ENCODE measurements around the gene BBS7.

BBS7 gene

DNA sequence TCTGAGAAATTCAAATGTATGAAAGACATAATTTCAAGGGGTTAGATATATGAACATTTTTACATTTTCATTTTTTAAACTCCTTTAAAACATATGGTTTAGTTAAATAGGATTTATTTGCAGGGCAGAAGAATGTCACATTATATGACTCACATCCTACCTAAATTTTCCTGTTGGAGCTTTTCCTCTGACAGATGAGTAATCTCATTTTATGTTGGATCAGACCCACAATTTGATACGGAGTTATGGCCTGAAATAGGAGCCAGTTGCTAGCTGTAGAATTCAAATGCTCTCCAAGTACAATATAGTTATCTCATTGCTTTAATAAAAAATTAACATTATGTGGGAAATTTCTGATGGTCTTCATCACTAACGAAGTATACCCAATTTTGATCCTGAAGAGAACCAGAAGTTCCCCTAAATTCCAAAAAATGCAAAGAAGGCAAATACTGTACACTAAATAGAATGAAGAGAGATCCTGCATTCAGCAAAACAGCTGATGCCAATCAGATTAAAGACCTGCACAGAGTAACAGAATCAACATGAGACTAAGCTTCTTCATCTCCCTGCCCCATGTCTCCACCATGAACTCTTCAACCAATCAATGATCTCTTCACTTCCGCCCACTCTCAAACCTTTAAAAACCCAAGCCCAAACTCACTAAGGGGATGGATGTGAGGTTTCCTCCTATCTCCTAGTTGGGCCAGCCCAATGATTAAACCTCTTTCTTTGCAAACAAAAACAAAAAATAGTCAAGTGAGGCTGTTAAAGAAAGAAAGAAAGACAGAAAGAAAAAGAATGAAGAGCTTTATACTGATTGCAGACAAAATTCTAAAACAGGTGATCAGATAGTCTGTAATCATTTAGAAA, 80.1 kb downstream of the BBS7 start:
- DNase-seq = no peak

DNA sequence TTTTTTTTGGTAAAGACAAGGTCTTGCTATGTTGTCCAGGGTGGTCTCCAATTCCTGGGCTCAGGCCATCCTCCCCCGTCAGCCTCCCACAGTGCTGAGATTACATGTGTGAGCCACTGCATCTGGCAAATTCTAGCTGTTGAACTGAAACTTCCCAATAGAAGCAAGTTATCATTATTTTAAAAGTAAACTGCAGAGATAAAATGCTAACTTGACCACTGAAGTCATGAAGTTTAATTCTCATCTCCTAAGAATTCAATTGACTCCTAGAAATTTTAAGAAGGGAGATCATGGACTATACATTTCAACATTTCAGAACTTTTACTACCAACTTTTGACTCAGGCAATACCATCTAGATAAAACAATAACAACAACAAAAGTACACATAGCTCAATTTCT, 80.8 kb downstream of the BBS7 start:
- DNase-seq = no peak

DNA sequence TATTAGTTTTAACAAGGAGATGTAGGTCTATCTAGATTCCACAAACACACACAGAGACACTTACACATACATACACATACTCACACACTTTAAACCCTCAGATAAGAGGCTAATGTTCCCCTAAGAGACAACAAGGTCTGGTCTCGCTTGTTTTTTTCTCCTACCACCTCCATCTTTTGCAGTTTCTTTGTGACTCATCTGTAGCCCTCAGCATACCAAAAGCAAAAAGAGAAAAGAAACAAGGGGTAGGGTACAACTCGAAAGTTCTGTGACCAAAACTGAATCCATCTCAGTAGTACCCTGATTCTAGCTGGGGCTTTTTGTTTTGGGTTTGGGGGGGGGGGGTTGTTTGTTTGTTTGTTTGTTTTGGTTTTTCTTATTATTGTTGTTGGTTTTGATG, 81.4 kb downstream of the BBS7 start:
- DNase-seq = no peak

DNA sequence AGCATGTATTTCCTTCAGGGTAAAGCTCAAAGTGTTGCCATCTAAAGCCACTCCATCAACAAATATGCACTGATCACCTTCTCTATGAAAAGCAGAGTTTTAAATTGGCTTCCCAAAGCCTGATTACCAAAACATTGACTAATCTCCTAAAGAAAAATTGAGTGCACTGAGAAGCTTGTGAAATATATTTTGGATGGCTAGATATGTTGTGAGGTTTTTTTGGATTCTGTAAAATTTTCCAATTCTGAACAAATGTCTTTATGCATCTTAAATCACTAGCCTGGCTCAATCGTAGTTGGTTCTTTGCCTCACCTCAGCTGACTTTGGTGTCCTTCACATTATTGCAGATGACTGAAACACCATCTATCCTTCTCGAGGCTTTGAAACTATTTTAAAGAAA, 84.1 kb downstream of the BBS7 start:
- no peak for DNase-seq

DNA sequence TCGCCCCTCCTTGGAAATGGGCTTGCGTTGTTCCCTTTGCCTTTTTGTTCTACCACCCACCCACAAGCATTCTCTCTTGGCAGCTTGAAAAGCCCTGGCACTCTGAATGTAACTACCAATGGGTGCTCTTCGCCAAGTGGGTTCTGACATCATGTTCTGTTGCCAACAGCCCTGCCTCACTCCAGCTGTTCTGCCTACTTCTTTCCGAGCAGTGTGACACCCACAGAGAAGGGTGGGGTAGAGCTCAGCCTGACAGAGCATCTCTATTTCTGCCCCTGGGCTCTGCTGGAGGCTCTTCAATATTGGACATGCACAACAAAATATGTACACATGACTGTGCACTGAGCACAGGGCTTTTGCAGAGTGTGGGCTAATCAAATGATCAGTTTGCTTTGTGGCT, 84.8 kb downstream of the BBS7 start:
- DNase-seq = no peak

DNA sequence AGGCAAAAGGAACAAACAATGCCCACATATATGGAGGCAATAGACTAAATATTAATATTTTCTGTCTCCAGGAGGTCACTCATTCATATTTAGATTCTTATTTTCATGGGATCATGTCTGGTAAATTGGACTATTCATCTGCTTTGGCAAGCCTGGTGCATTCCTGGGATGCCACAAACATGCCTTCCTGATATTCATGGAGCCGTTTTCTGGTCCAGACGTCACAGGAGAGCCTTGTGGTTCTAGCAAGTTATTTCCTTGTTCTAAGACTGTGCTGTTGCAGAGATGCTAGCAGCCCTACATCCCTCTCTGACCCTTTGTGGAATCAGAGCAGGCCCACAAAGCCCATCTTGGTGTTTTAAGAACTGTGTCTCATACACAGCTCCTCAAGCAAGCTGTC, 85.3 kb downstream of the BBS7 start:
- no peak for DNase-seq

DNA sequence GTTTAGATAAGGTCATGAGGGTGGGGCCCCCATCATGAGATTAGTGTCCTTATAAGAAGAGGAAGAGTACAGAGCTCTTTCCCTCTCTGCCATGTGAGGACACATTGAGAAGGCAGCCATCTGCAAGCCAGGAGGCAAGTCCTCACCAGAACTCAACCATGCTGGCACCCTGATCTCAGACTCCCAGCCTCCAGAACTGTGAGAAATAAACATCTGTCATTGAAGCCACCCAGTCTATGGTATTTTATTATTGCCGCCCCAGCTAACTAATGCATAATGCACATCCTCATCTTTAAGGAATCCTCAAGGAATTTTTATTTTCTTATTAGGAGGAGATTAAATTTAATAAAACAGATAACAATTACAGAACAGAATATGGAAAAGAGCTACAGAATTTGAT, 85.9 kb downstream of the BBS7 start:
- no peak for DNase-seq

DNA sequence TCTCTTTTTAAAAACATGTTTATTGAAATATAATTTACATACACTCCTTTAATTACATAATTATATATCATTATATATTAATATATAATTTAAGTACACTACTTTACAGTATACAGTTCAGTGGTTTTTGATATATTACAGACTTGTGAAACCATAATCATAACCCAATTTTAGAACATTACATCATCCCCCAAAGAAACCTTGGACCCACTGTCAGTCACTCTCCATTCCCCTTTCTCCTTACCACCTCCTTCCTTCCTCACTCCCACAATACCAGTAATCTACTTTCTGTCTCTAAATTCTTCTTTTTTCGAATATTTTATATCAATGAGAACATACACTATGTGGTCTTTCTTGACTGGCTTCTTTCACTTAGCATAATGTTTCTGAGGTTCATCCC, 87.1 kb downstream of the BBS7 start:
- no peak for DNase-seq

DNA sequence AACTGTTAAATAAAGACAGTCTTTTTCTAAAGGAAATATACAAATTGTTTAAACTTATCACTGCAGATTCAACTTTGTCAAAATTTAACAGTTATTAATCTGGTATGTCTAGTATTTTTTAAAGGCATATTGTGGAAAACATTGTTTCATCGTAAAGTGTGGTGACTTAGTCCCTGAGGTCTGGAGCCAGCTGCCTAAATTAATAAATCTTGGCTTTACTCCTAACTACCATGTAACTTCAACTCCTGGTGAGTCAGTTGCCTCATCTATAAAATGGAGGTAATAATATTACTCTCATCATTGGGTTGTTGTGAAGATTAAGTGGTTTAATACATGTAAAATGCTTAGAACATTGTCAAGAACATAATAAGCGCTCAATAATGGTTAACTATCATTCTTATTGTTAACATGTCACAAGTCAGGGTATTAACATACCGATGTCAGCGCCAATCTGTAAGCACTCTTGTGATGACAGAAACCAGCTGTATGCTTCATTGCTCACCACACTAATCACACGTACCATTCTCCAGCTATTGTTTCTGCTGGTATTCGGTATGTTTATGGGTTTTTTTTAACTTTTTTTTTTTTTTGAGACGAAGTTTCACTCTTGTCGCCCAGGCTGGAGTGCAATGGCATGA, 91.2 kb downstream of the BBS7 start:
- DNase-seq = no peak

DNA sequence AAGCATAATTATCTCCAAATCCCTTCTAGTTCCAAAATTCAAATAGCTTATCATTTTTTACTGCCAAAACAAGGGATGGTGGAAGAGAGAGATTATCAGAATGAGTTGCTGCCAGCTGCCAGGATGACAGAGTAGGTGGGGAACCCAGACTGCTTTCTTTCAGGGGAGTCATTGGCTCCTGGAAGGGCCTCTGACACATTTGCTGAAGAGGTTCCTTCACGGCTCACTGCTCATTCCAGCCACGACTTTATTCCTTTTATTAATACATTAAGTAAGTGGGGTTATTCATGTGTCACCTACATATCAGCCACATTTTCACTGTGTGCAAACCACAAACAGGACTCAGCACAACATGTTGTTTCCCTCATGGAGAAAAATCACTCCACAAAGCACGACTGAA, 92.6 kb downstream of the BBS7 start:
- DNase-seq = no peak

DNA sequence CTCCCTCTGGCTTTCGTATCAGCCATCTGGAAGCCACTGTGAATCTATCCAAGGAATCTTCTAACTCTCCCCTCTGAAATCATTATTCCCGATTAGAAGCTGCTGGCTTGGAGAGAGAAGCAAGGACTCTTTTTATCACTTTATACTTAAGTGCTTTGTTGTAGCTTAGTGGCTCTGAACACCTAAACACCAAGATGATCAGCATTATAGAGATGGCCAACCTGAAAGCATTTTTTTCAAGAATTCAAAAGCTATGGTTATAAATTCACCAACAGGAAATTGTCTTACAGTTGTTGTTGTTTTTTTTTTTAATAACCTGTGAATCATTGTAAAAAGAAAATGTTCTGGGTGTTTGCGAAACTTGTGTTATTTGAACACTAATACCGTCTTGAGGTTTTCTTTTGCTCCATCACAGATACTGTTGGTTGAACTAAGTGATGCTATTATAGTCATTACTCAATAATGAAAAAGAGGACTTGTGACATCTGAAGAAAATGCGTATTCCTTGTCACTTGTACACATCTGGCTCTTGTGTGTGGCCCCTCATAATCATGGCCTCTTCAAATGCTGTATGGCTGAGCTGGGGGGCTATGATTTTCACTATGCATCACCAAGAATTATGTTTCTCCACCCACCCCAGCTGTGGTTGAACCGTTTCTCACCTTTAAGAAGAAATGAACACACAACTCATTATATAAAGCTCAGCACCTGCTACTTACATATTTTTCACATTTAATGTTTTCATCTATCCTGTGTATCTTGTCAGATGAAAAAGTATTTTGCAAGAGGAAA, 93.5 kb downstream of the BBS7 start:
- DNase-seq = no peak
